ENCODE results near the gene TMEM167B.

The TMEM167B gene

DNA sequence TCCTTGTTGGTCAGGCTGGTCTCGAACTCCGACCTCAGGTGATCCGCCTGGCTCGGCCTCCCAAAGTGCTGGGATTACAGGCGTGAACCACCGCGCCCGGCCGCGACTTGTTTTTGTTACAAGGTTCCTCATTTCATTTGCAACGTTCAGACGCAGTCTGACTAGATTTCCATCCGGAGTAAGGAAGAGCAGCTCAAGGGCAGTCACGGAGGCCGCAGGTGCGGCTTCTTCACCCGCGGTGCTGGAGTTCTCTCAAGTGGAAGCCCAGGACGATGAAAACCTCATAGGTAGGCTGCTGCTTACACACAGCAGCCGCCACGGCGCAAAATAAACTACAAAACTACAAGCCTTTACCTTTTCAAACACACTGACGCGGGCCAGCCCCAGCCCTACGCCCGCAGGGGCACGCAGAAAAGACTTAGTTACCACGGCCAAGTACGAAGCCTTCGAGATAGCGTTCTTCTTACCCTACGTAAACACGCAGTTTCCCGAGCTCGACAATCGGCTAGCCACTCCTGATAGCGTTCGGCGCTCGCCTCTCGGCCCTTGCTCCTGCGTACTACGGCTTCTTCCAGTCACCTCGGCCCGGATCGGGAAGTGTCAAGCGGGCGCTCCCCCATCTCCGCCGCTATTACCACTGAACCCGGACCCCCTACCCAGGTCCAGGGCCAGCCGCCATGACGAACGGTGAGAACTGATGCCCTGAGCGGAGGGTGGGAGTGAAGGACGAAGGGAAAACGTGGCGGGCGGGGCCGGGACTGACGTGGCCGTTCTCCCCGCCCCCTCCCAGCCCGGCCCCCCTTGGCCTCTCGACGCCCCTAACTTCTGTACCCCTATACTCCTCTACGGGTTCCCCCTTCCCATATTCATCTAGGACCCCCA lies at the start of gene TMEM167B:
TSS of gene TMEM167B (plus strand) at position 569 of the 882 bp plus-strand sequence. CDS start at position 678, 109 bp downstream.
- TF ChIP-seq, protein P1, sequence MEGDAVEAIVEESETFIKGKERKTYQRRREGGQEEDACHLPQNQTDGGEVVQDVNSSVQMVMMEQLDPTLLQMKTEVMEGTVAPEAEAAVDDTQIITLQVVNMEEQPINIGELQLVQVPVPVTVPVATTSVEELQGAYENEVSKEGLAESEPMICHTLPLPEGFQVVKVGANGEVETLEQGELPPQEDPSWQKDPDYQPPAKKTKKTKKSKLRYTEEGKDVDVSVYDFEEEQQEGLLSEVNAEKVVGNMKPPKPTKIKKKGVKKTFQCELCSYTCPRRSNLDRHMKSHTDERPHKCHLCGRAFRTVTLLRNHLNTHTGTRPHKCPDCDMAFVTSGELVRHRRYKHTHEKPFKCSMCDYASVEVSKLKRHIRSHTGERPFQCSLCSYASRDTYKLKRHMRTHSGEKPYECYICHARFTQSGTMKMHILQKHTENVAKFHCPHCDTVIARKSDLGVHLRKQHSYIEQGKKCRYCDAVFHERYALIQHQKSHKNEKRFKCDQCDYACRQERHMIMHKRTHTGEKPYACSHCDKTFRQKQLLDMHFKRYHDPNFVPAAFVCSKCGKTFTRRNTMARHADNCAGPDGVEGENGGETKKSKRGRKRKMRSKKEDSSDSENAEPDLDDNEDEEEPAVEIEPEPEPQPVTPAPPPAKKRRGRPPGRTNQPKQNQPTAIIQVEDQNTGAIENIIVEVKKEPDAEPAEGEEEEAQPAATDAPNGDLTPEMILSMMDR (IDR thresholded peaks at IDR 0.05; ENCODE audit: insufficient read depth, low read length, poor library complexity, severe bottlenecking) = no peak

DNA sequence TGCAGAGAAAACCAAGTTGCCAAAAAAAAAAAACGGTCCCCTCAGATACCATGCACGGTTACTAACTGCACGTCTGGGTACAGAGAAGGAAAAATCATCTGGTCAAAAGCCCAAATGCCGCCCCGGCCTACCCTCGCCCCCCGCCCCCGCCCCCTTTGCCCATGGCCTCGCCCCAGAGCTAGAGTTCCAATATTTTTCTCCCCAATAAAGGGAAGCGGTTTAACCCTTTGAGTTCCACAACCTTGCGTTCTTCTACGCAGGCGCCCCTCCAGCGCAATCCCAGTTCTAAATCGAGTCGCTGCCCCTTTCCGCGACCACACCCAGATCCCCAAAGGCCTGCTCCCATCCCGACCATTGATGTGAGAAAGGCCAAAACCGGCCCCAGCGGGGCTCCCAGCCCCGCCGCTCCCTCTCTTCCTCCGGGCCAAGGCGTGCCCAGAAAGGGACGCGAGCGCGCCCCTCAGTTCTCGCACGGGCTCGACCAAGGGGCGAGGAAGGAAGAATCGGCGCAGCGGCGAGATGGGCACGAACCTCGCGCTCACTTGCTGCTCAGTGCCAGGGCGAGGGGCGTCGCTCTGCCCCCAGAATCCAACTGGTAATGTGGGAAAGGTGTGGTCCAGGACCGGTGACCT lies 49.5 kb upstream of the TMEM167B start:
- DNase-seq (ENCODE audit: extremely low read depth, insufficient read length) = peak; percentile 54
- no peaks in the 10 kb centered on the region for H3K27me3 ChIP-seq (replicated peaks; ENCODE audit: control insufficient read depth, insufficient read depth, low read length)
- TF ChIP-seq, protein P1 (IDR thresholded peaks at IDR 0.05; ENCODE audit: insufficient read depth, low read length, poor library complexity, severe bottlenecking) = no peak
- H3K36me3 ChIP-seq (ENCODE audit: control insufficient read depth, insufficient read depth, low read length) = no peaks in the 10 kb centered on the region
- H3K4me3 ChIP-seq (replicated peaks; ENCODE audit: low read depth, low read length) = peak overlapping the region; percentile 79

More for the DNA sequence above, at the start of gene TMEM167B:
- Histone ChIP-seq H3K4me3 (replicated peaks; ENCODE audit: low read depth, low read length) (peak within 1 kb of the TSS; percentile 82), H3K36me3 (ENCODE audit: control insufficient read depth, insufficient read depth, low read length) (peaks cover 2% of the 10 kb centered on the region), H3K27me3 (replicated peaks; ENCODE audit: control insufficient read depth, insufficient read depth, low read length) (no peaks in the 10 kb centered on the region)
- peak; percentile 91 for DNase-seq (ENCODE audit: extremely low read depth, insufficient read length)

DNA sequence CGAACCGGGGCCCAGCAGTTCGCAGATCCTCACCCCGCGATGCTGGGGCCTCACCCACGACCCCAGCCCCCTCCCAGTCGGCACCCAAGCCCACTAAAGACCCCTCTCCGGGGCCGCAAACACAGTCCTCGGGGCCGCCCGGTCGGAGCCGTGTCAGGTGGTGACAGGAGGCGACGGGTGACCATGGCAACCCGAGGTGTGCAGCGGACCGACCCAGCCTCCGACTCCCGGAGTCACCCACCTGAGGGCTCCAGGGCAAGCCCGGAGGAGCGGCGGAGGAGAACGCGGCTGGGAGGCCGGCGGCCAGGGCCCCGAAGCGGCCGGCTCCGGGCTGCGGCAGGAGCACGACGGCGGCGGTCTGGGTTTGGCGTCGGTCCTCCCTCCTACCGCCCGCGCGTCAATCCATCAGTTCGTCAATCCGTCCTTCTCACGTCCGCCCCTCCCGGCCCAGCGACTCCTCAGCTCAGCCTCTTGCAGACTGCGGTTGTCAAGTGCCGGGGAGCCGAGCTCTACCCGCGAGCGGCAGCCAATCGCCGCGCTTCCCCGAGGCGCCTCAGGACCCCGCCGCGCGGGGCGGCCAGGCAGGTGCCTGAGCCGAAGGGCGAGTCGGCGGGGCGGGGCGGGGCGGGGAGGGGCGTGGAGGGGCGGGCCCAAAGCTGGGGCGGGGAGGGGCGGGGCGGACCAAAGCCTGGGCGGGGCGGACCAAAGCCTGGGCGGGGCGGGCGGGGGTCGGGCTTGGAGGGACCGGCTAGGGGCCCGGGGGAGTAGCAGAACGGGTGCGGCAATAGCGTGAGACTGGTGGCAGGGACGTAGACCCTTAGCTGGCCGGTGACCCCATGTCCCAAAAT lies 48.7 kb upstream of the TMEM167B start, which contains the start of gene WDR47:
TSS of gene WDR47 (minus strand) at position 482 of the 848 bp plus-strand sequence. CDS start 18,590 bp downstream, outside the sequence.
- H3K27me3 ChIP-seq (replicated peaks; ENCODE audit: control insufficient read depth, insufficient read depth, low read length) = no peaks in the 10 kb centered on the region
- TF ChIP-seq, protein P1 (IDR thresholded peaks at IDR 0.05; ENCODE audit: insufficient read depth, low read length, poor library complexity, severe bottlenecking) = no peak
- DNase-seq (ENCODE audit: extremely low read depth, insufficient read length) = peak; percentile 96
- H3K4me3 ChIP-seq (replicated peaks; ENCODE audit: low read depth, low read length) = peak within 1 kb of the TSS; percentile 79
- H3K36me3 ChIP-seq (ENCODE audit: control insufficient read depth, insufficient read depth, low read length) = no peaks in the 10 kb centered on the region

DNA sequence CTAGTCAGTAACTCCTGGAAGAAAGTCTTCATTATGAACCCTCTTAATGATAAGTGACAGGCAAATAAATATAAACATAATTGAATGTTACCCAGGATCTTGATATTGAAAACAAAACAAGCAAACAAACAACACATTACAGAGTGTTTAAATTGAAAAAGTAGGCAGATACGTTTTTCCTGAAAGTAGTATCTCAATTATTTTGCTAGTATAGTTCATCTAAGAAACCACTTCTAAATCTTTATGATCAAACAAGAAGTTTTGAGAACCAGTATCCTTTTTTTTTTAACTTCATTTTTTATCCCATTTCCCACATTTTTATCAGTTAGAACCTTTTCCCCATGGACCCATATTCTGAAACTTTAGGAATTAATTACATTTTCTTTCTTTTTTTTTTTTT lies 45.0 kb upstream of the TMEM167B start:
- Histone ChIP-seq H3K4me3 (replicated peaks; ENCODE audit: low read depth, low read length) (no peak overlapping the region), H3K27me3 (replicated peaks; ENCODE audit: control insufficient read depth, insufficient read depth, low read length) (no peaks in the 10 kb centered on the region), H3K36me3 (ENCODE audit: control insufficient read depth, insufficient read depth, low read length) (no peaks in the 10 kb centered on the region)
- no peak for DNase-seq (ENCODE audit: extremely low read depth, insufficient read length)
- TF ChIP-seq, protein P1 (IDR thresholded peaks at IDR 0.05; ENCODE audit: insufficient read depth, low read length, poor library complexity, severe bottlenecking) = no peak

DNA sequence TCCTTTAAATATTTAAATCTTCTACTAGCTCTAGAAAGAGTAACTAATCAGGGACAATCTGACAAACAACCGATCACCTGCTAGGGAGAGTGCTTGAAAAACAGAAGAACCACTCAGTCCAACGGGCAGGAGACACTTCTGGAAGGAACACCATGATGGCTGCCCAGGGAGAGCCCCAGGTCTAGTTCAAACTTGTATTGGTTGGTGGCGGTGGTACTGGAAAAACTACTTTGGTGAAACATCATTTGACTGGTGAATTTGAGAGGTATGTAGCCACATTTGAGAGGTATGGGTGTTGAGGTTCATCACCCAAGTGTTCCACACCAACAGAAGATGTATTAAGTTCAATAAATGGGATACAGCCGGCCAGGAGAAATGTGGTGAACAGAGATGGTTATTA lies 43.9 kb upstream of the TMEM167B start:
- Histone ChIP-seq H3K36me3 (ENCODE audit: control insufficient read depth, insufficient read depth, low read length) (no peaks in the 10 kb centered on the region), H3K4me3 (replicated peaks; ENCODE audit: low read depth, low read length) (no peak overlapping the region), H3K27me3 (replicated peaks; ENCODE audit: control insufficient read depth, insufficient read depth, low read length) (no peaks in the 10 kb centered on the region)
- DNase-seq (ENCODE audit: extremely low read depth, insufficient read length) = no peak
- TF ChIP-seq, protein P1 (IDR thresholded peaks at IDR 0.05; ENCODE audit: insufficient read depth, low read length, poor library complexity, severe bottlenecking) = no peak

Measured in GM06990 (cell line).